ENCODE results near the gene GDPD5. TPM values are rescaled to one million over a fixed set of nuclear protein-coding genes. Genes with fewer than 3 reads are reported as not detected.

The GDPD5 gene
- total RNA-seq, 2 donors from 2014 or later = 26.8 to 54.2 TPM

DNA sequence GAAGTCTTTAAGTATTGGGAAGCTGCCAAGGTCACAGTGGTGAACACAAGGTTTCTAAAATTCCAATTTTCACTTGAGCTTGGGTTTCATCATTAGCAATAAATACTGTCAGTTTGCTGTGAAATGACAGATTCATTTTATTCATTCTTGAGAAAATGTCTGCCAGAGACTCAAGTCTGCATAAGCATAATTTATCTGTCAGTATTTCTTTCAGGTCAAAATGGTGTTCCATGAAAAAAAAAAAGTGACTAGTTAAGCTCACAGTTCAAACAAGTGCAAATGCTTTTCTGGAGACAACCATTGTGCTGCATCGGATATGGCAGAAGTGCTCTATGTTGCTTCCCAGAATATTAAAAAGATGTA, 8.1 kb upstream of the GDPD5 start:
- H3K27ac Mint-ChIP-seq = no peak overlapping the region
- no peak overlapping the region for H3K4me3 Mint-ChIP-seq
- H3K4me1 Mint-ChIP-seq = peaks cover 30% of the 10 kb centered on the region
- no peaks in the 10 kb centered on the region for H3K36me3 Mint-ChIP-seq (ENCODE audit: low read depth)
- H3K27me3 Mint-ChIP-seq = no peaks in the 10 kb centered on the region
- no peaks in the 10 kb centered on the region for H3K9me3 Mint-ChIP-seq
- no peak for ATAC-seq (replicated peaks)

DNA sequence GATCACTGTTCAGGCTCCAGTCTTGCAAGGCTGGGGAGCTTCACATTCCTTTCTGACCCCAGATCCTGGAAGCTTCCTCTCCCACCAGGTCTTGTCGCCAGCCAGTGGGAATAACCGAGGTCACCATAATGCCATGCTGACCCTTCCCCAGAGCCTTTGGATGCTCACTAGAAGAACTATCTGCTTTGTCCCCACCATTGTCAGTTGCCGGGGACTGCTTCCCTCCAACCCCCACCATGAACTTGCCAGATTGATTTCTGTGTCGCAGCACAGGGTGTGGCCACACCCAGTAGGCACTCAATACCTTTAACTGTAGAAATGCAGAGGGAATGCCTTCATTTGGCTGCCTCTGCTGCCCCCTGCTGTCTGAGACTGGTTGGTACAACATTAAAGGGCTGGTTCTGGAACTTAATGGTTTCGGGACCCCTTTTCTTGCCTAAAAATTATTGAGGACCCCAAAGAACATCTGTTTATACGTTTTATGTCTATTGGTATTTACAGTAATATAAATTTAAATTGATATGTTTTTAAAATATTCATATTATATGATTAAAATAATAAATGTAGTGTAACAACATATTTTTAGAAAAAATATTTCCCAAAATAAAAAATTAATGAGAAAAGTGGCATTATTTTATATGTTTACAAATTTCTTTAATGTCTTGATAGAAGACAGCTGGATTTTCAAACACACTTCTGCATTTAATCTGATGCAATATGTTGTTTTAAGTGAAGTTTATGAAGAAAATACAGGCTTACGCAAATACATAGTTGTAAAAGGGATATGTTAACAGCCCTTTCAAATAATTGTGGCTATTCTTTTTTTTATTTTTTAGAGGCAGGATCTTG, 6.7 kb upstream of the GDPD5 start:
- Mint-ChIP-seq H3K4me3 (no peak overlapping the region), H3K27me3 (no peaks in the 10 kb centered on the region), H3K36me3 (ENCODE audit: low read depth) (no peaks in the 10 kb centered on the region), H3K27ac (no peak overlapping the region), H3K4me1 (peaks cover 17% of the 10 kb centered on the region), H3K9me3 (no peaks in the 10 kb centered on the region)
- peak; percentile 38 for ATAC-seq (replicated peaks)

DNA sequence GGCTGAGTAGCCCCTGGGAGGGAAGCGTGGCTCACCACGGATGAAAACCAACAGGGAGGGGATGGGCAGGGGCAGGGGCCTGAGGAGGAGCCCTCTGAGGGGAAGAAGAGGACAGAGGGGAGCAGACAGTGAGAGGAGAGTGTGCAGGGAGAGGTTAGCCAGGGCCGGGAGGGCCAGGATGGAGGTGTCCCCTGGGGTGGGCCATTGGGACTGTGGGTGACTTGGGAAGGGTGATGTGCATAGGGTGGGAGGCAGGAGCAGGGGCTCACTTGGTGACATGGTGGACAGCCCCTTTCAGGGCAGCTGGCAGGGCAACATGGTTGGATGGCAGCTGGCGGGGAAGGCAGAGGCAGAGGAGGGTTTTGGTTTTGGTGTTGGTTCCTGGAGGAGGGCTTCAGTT, 5.6 kb upstream of the GDPD5 start:
- ATAC-seq (replicated peaks) = no peak
- H3K27me3 Mint-ChIP-seq = no peaks in the 10 kb centered on the region
- H3K4me3 Mint-ChIP-seq = no peak overlapping the region
- no peak overlapping the region for H3K27ac Mint-ChIP-seq
- no peaks in the 10 kb centered on the region for H3K36me3 Mint-ChIP-seq (ENCODE audit: low read depth)
- peaks cover 6% of the 10 kb centered on the region for H3K4me1 Mint-ChIP-seq
- no peaks in the 10 kb centered on the region for H3K9me3 Mint-ChIP-seq

- Mint-ChIP-seq H3K27me3 (no peaks in the 10 kb centered on the region), H3K9me3 (no peaks in the 10 kb centered on the region), H3K36me3 (ENCODE audit: low read depth) (no peaks in the 10 kb centered on the region), H3K4me1 (peaks cover 5% of the 10 kb centered on the region), H3K4me3 (no peak overlapping the region), H3K27ac (no peak overlapping the region)
- no peak for ATAC-seq (replicated peaks)
Observed at GRCh38 chr11:75530577-75530976, 4.8 kb upstream of the GDPD5 start.

DNA sequence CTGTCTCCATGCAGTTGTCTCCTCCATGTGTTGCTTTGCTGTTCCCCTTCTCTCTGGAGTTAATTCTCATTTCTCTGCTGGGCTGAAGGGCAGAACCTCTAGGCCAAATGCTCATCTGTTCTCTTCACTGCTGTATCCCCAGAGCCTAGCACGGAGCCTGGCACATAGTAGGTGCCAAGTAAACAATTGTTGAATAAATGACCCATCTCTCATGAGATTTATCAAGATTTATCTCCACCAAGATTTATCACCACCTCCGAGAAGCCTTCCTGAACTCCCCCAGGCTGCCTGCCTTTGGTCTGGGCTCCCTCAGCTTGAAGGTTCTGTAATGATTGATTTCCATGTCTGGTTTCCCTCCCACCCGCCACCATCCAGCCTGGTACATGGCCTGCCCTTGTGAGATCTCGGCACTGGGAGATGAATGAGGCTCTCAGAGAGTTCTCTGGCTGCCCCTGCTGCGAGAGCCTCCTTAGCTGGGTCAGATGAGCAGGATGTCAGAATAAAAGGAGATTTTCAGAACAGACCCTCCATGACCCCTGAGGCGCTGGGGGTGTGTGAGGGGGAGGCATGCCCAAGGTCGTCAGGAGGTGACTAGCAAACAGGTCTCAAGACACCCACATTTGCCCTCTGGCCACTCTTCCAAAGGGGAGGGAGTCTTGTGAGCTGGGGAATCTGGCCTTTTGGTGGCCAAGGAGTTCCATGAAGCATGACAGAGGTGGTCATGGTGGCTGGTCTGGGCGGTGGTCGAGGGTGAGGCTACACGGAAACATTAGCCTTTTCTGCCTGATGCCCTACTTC, 2.4 kb upstream of the GDPD5 start:
- ATAC-seq (replicated peaks) = no peak
- H3K9me3 Mint-ChIP-seq = no peaks in the 10 kb centered on the region
- H3K4me3 Mint-ChIP-seq = peak overlapping the region; percentile 80
- no peaks in the 10 kb centered on the region for H3K27me3 Mint-ChIP-seq
- no peak overlapping the region for H3K27ac Mint-ChIP-seq
- peaks cover 18% of the 10 kb centered on the region for H3K4me1 Mint-ChIP-seq
- H3K36me3 Mint-ChIP-seq (ENCODE audit: low read depth) = no peaks in the 10 kb centered on the region

GRCh38 chr11:75527130-75527529, 1.4 kb upstream of the GDPD5 start:
- no peaks in the 10 kb centered on the region for H3K9me3 Mint-ChIP-seq
- H3K27me3 Mint-ChIP-seq = no peaks in the 10 kb centered on the region
- peaks cover 15% of the 10 kb centered on the region for H3K4me1 Mint-ChIP-seq
- ATAC-seq (replicated peaks) = no peak
- H3K36me3 Mint-ChIP-seq (ENCODE audit: low read depth) = no peaks in the 10 kb centered on the region
- peak overlapping the region; percentile 80 for H3K4me3 Mint-ChIP-seq
- no peak overlapping the region for H3K27ac Mint-ChIP-seq

DNA sequence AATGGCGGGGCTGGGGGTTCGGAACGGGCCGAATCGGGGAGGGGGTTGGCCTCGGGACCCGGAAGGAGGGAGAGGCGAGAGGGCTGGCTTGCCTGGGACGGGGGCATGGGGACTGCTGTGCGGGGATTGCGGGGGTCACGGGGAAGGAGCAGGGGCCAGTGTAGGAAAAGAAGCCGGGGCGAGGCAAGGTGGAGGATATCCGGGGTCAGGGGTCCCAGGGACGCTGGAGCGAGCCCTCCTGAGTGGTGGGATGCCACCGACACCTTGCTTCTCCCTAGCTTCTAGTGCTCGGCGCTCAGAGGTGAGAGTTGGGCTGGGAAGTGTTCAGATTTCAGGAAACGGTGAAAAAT, 426 bp upstream of the GDPD5 start:
- Mint-ChIP-seq H3K4me1 (peaks cover 13% of the 10 kb centered on the region), H3K36me3 (ENCODE audit: low read depth) (no peaks in the 10 kb centered on the region), H3K4me3 (peak overlapping the region; percentile 80), H3K27me3 (no peaks in the 10 kb centered on the region), H3K27ac (peak overlapping the region; percentile 58), H3K9me3 (no peaks in the 10 kb centered on the region)
- no peak for ATAC-seq (replicated peaks)

DNA sequence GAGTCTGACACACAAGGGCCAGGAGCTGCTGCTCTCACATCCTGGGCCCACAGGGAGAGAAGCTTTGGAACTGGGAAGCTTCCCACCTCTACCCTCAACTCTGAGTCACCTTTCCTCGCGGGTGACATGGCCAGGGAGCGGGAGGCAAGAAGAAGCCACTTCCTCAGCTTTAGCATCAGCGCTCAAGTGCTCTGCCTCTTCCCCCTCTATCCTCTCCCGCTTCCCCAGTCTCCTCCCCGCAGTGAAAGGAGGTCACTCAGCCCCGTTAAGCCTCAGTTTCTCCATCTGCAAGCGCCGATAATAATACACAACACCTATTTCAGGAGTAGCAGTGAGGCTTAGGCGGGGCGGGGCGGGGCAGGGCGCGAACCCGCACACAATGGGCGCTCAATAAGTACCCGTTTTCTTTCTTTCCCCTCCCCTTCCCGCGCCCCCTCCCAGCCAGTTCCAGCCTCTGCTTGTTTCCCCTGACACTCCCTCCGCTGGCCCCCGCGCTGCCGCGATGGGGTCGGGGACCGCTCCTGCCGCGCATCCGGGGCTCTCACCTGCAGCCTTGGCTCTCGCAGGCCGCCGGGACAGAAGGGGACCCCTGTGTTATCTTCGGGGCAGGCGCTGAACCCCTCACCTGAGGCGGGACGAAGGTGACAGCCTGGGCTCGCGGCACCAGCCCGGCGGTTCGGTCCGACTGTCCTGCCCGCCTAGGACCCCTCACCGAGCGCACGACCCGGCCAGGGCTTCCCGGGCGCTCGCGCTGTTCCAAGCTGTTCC, 892 bp downstream of the GDPD5 start:
- peak overlapping the region; percentile 80 for H3K4me3 Mint-ChIP-seq
- H3K27me3 Mint-ChIP-seq = no peaks in the 10 kb centered on the region
- H3K9me3 Mint-ChIP-seq = no peaks in the 10 kb centered on the region
- peak overlapping the region; percentile 44 for H3K27ac Mint-ChIP-seq
- no peak for ATAC-seq (replicated peaks)
- H3K4me1 Mint-ChIP-seq = peaks cover 13% of the 10 kb centered on the region
- no peaks in the 10 kb centered on the region for H3K36me3 Mint-ChIP-seq (ENCODE audit: low read depth)

GRCh38 chr11:75523811-75524664, 1.7 kb downstream of the GDPD5 start:
- H3K9me3 Mint-ChIP-seq = no peaks in the 10 kb centered on the region
- H3K36me3 Mint-ChIP-seq (ENCODE audit: low read depth) = no peaks in the 10 kb centered on the region
- H3K4me3 Mint-ChIP-seq = peak overlapping the region; percentile 80
- peak overlapping the region; percentile 44 for H3K27ac Mint-ChIP-seq
- ATAC-seq (replicated peaks) = no peak
- no peaks in the 10 kb centered on the region for H3K27me3 Mint-ChIP-seq
- peaks cover 13% of the 10 kb centered on the region for H3K4me1 Mint-ChIP-seq

DNA sequence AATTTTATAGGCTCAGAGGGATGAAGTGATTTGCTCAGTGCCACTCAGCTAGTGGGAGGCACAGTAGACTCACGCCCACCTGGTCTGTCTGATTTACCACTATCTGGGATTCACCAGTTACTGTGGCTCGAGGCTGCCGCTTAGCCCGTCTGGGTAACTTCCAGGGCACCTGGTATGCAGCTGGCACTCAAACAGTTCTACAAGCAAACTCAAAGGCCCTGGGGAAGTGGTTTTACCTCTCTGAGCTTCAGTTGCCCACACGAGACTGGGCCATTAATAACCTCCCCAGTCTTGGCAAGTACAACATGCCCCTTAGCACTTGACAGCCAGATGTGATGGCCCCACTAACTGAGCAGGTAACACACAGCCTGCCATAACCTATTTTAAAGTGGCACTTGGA, 2.6 kb downstream of the GDPD5 start:
- no peaks in the 10 kb centered on the region for H3K36me3 Mint-ChIP-seq (ENCODE audit: low read depth)
- H3K27me3 Mint-ChIP-seq = no peaks in the 10 kb centered on the region
- H3K4me3 Mint-ChIP-seq = peak overlapping the region; percentile 80
- peaks cover 13% of the 10 kb centered on the region for H3K4me1 Mint-ChIP-seq
- ATAC-seq (replicated peaks) = no peak
- no peak overlapping the region for H3K27ac Mint-ChIP-seq
- H3K9me3 Mint-ChIP-seq = no peaks in the 10 kb centered on the region

GRCh38 chr11:75522286-75523044, 3.3 kb downstream of the GDPD5 start:
- ATAC-seq (replicated peaks) = no peak
- Mint-ChIP-seq H3K36me3 (ENCODE audit: low read depth) (no peaks in the 10 kb centered on the region), H3K27me3 (no peaks in the 10 kb centered on the region), H3K9me3 (no peaks in the 10 kb centered on the region), H3K4me3 (no peak overlapping the region), H3K27ac (peak overlapping the region; percentile 10), H3K4me1 (peaks cover 18% of the 10 kb centered on the region)

- H3K27me3 Mint-ChIP-seq = no peaks in the 10 kb centered on the region
- H3K4me3 Mint-ChIP-seq = no peak overlapping the region
- ATAC-seq (replicated peaks) = no peak
- H3K9me3 Mint-ChIP-seq = no peaks in the 10 kb centered on the region
- peaks cover 25% of the 10 kb centered on the region for H3K4me1 Mint-ChIP-seq
- H3K36me3 Mint-ChIP-seq (ENCODE audit: low read depth) = no peaks in the 10 kb centered on the region
- no peak overlapping the region for H3K27ac Mint-ChIP-seq
Observed at GRCh38 chr11:75520688-75521087, 5.1 kb downstream of the GDPD5 start.

DNA sequence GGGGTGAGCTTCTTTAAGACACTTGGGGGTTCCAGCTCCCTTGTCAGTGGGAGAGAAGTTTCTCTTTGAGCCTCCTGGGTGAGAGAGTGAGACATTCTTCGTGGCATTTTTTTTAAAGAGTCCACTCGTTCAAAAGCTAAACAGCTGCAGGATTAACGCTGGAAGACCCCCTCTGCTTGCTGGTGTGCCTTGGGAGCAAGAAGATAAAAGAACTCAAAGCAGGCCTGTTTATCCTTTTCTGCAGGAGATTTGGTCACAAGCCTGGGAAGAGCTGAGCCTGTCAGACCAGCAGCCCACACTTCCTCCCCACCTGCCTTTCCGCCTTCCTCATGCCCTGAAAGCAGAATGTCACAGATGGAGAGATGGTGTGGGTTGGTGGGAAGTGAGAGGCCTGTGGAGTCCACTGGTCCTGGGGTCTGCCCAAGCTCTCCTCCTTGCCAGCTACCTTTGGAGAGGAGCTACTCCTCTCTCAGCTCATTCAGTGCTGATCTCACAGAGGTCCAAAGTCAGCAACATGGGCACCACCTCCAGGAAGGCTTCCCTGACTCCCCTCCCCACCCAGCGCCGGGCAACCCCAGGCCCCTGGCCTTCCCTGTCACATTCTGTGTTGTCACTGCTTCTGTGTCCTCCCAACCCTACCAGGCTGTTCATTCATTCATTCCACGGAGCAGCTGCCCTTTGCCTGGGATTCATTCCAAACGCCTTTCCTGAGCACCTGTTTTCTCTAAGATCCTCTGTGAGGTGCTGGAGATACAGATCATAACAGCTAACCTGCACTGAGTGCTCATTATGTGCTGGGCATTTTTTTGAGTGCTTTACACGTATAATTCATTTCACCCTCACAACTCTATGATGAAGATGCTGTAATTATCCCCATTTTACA, 6.7 kb downstream of the GDPD5 start:
- no peak for ATAC-seq (replicated peaks)
- H3K9me3 Mint-ChIP-seq = no peaks in the 10 kb centered on the region
- no peak overlapping the region for H3K4me3 Mint-ChIP-seq
- H3K4me1 Mint-ChIP-seq = peaks cover 20% of the 10 kb centered on the region
- H3K27ac Mint-ChIP-seq = peak overlapping the region; percentile 30
- no peaks in the 10 kb centered on the region for H3K36me3 Mint-ChIP-seq (ENCODE audit: low read depth)
- no peaks in the 10 kb centered on the region for H3K27me3 Mint-ChIP-seq

Measured in activated T-helper 17 cell treated with anti-CD3 and anti-CD28 coated beads, Interleukin-2, amount 50 U/mL, for 72 hours (primary cell).